ENCODE results near the gene EYS.
"Not testable (repeated sequence)": the region's sequence is repeated elsewhere in the genome, so short reads cannot be mapped to it uniquely, and the experiment has no call there.

EYS gene

DNA sequence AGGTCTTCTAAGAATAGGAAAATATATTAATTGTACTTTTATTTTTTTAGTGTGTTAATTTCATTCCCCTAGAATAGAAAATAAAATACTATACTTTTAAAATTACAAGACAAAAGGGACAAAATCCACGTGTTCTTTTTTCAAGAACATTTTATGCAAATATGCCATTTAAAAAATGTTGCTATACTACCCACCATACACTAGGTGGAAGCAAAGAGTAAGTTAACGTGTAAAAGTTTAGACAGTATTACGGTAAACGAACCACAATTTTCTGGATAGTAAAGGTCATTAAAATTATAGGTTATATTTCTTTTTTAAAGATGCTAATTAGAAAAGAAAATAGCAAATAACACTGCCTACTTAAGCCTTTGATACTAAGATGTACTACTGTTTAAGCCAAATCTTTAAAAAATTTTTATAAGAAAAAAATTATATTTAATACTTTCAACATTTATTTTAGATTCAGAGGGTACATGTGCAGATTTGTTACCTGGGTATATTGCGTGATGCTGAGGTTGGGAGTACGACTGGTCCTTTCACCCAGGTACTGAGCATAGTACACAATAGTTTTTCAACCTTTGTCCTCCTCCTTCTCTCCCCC, 1783.8 kb downstream of the EYS start:
- ATAC-seq (replicated peaks; ENCODE audit: extremely low read depth, poor library complexity, severe bottlenecking) = no peak
- no peaks in the 10 kb centered on the region for H3K4me1 Mint-ChIP-seq
- no peak for DNase-seq (ENCODE audit: low spot score in 2 of 2)

GRCh38 chr6:63919556-63920110, 1787.4 kb downstream of the EYS start:
- Mint-ChIP-seq H3K27me3 (no peaks in the 10 kb centered on the region), H3K4me3 (no peak overlapping the region), H3K4me1 (no peaks in the 10 kb centered on the region), H3K27ac (ENCODE audit: low read depth) (no peak overlapping the region), H3K9me3 (no peaks in the 10 kb centered on the region), H3K36me3 (ENCODE audit: insufficient read depth) (no peaks in the 10 kb centered on the region)
- DNase-seq (ENCODE audit: low spot score in 2 of 2) (no peak), ATAC-seq (replicated peaks; ENCODE audit: extremely low read depth, poor library complexity, severe bottlenecking) (no peak)

More for the DNA sequence above, 1783.8 kb downstream of the EYS start:
- Mint-ChIP-seq H3K27me3 (no peaks in the 10 kb centered on the region), H3K9me3 (no peaks in the 10 kb centered on the region), H3K27ac (ENCODE audit: low read depth) (no peak overlapping the region), H3K36me3 (ENCODE audit: insufficient read depth) (no peaks in the 10 kb centered on the region), H3K4me3 (no peak overlapping the region)

DNA sequence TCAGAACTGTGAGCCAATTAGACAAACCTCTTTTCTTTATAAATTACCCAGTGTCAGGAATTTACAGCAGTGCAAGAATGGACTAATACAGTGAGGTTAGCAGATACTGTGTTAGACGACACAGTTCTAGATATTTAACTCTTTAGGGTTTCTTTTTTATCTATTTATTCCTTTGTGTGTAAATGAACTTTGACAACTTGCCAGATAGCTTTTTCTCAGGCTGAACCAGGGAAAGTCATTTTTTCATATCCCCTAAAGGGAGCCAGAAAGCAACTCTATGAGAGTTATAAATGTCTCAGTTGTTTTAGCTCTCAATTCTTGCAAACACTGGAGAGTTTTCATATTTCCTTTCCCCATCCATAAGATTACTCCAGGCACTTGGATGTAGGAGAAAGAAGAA, 1794.1 kb downstream of the EYS start:
- DNase-seq (ENCODE audit: low spot score in 2 of 2) (no peak), ATAC-seq (replicated peaks; ENCODE audit: extremely low read depth, poor library complexity, severe bottlenecking) (no peak)
- H3K9me3 Mint-ChIP-seq = no peaks in the 10 kb centered on the region
- H3K27ac Mint-ChIP-seq (ENCODE audit: low read depth) = no peak overlapping the region
- H3K27me3 Mint-ChIP-seq = no peaks in the 10 kb centered on the region
- no peak overlapping the region for H3K4me3 Mint-ChIP-seq
- H3K4me1 Mint-ChIP-seq = no peaks in the 10 kb centered on the region
- no peaks in the 10 kb centered on the region for H3K36me3 Mint-ChIP-seq (ENCODE audit: insufficient read depth)

- no peaks in the 10 kb centered on the region for H3K9me3 Mint-ChIP-seq
- H3K36me3 Mint-ChIP-seq (ENCODE audit: insufficient read depth) = no peaks in the 10 kb centered on the region
- H3K4me3 Mint-ChIP-seq = no peak overlapping the region
- DNase-seq (ENCODE audit: low spot score in 2 of 2) (no peak), ATAC-seq (replicated peaks; ENCODE audit: extremely low read depth, poor library complexity, severe bottlenecking) (no peak)
- H3K27me3 Mint-ChIP-seq = no peaks in the 10 kb centered on the region
- no peaks in the 10 kb centered on the region for H3K4me1 Mint-ChIP-seq
- H3K27ac Mint-ChIP-seq (ENCODE audit: low read depth) = no peak overlapping the region
These were observed 1796.0 kb downstream of the EYS start for GRCh38 chr6:63910863-63911551.

- Mint-ChIP-seq H3K36me3 (ENCODE audit: insufficient read depth) (peaks cover 2% of the 10 kb centered on the region), H3K4me1 (no peaks in the 10 kb centered on the region), H3K9me3 (no peaks in the 10 kb centered on the region), H3K27me3 (no peaks in the 10 kb centered on the region), H3K4me3 (no peak overlapping the region), H3K27ac (ENCODE audit: low read depth) (no peak overlapping the region)
- no peak for DNase-seq (ENCODE audit: low spot score in 2 of 2)
- no peak for ATAC-seq (replicated peaks; ENCODE audit: extremely low read depth, poor library complexity, severe bottlenecking)
These were observed 1802.3 kb downstream of the EYS start for GRCh38 chr6:63904650-63905248.

DNA sequence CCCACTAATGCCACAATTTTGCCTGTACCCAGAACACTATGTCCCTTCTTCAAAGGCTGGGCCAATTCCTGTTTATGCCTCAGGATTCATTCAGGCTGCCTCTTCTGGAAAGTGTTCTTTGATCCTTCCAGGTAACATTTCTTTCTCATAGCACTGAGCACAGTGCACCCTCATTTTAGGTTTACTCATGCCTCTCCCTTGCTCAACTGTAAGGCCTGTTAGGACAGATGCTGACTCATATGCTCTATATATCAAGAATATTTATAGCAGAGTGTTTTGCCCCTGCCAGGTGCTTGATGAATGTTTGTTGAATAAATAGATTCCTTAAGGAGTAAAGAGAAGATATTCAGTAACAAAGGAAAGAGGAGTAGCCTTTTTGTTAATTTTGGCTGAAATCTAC, 1807.5 kb downstream of the EYS start:
- H3K27me3 Mint-ChIP-seq = no peaks in the 10 kb centered on the region
- no peak overlapping the region for H3K4me3 Mint-ChIP-seq
- peaks cover 2% of the 10 kb centered on the region for H3K36me3 Mint-ChIP-seq (ENCODE audit: insufficient read depth)
- H3K4me1 Mint-ChIP-seq = no peaks in the 10 kb centered on the region
- no peak for DNase-seq (ENCODE audit: low spot score in 2 of 2)
- no peak overlapping the region for H3K27ac Mint-ChIP-seq (ENCODE audit: low read depth)
- peaks cover 7% of the 10 kb centered on the region for H3K9me3 Mint-ChIP-seq
- ATAC-seq (replicated peaks; ENCODE audit: extremely low read depth, poor library complexity, severe bottlenecking) = no peak

DNA sequence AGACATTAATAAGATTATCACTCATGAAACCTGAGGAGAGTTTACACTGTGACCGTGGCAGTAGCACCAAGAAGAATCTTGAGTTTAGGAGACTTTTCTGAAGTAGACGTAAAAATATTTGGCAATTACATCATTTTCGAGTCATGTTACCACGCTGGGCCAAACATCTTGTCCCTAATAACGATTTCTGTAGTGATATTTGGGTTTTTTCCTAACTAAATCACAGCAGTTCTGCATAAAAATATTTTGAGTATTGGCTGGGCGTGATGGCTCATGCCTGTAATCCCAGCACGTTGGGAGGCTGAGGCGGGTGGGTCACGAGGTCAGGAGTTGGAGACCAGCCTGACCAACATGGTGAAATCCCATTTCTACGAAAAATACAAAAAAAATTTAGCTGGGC, 1809.1 kb downstream of the EYS start:
- no peak for DNase-seq (ENCODE audit: low spot score in 2 of 2)
- Mint-ChIP-seq H3K4me1 (no peaks in the 10 kb centered on the region), H3K9me3 (peaks cover 13% of the 10 kb centered on the region), H3K36me3 (ENCODE audit: insufficient read depth) (peaks cover 2% of the 10 kb centered on the region), H3K27me3 (no peaks in the 10 kb centered on the region), H3K4me3 (no peak overlapping the region), H3K27ac (ENCODE audit: low read depth) (no peak overlapping the region)
- no peak for ATAC-seq (replicated peaks; ENCODE audit: extremely low read depth, poor library complexity, severe bottlenecking)

GRCh38 chr6:63897459-63897858, 1809.6 kb downstream of the EYS start:
- Mint-ChIP-seq H3K27me3 (no peaks in the 10 kb centered on the region), H3K36me3 (ENCODE audit: insufficient read depth) (peaks cover 2% of the 10 kb centered on the region), H3K4me3 (no peak overlapping the region), H3K4me1 (no peaks in the 10 kb centered on the region), H3K27ac (ENCODE audit: low read depth) (no peak overlapping the region), H3K9me3 (peaks cover 13% of the 10 kb centered on the region)
- DNase-seq (ENCODE audit: low spot score in 2 of 2) (no peak), ATAC-seq (replicated peaks; ENCODE audit: extremely low read depth, poor library complexity, severe bottlenecking) (no peak)

DNA sequence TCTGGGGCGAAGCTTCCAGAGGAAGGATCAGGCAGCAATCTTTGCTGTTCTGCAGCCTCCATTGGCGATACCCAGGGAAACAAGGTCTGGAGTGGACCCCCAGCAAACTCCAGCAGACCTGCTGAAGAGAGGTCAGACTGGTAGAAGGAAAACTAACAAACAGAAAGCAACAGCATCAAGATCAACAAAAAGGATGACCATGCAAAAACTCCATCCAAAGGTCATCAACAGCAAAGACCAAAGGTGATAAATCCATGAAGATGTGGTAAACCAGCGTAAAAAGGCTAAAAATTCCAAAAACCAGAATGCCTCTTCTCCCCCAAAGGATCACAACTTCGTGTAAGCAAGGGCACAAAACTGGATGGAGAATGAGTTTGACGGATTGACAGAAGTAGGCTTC, 1818.6 kb downstream of the EYS start:
- DNase-seq (ENCODE audit: low spot score in 2 of 2) (no peak), ATAC-seq (replicated peaks; ENCODE audit: extremely low read depth, poor library complexity, severe bottlenecking) (no peak)
- no peaks in the 10 kb centered on the region for H3K4me1 Mint-ChIP-seq
- peaks cover 19% of the 10 kb centered on the region for H3K9me3 Mint-ChIP-seq
- H3K27me3 Mint-ChIP-seq = no peaks in the 10 kb centered on the region
- H3K4me3 Mint-ChIP-seq = no peak overlapping the region
- no peak overlapping the region for H3K27ac Mint-ChIP-seq (ENCODE audit: low read depth)
- H3K36me3 Mint-ChIP-seq (ENCODE audit: insufficient read depth) = no peaks in the 10 kb centered on the region

DNA sequence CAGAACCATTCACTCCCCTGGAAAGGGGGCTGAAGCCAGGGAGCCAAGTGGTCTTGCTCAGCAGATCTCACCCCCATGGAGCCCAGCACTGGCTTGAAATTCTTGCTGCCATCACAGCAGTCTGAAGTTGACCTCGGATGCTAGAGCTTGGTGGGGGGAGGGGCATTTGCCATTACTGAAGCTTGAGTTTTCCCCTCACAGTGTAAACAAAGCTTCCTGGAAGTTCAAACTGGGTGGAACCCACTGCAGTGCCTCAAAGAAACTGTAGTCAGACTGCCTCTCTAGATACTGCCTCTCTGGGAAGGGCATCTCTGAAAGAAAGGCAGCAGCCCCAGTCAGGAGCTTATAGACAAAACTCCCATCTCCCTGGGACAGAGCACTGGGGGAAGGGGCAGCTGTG, 1819.2 kb downstream of the EYS start:
- not testable (repeated sequence) for H3K27ac Mint-ChIP-seq (ENCODE audit: low read depth); H3K27me3 Mint-ChIP-seq; H3K4me1 Mint-ChIP-seq; H3K36me3 Mint-ChIP-seq (ENCODE audit: insufficient read depth); ATAC-seq (replicated peaks; ENCODE audit: extremely low read depth, poor library complexity, severe bottlenecking); H3K4me3 Mint-ChIP-seq; DNase-seq (ENCODE audit: low spot score in 2 of 2)
- peaks cover 19% of the 10 kb centered on the region for H3K9me3 Mint-ChIP-seq

DNA sequence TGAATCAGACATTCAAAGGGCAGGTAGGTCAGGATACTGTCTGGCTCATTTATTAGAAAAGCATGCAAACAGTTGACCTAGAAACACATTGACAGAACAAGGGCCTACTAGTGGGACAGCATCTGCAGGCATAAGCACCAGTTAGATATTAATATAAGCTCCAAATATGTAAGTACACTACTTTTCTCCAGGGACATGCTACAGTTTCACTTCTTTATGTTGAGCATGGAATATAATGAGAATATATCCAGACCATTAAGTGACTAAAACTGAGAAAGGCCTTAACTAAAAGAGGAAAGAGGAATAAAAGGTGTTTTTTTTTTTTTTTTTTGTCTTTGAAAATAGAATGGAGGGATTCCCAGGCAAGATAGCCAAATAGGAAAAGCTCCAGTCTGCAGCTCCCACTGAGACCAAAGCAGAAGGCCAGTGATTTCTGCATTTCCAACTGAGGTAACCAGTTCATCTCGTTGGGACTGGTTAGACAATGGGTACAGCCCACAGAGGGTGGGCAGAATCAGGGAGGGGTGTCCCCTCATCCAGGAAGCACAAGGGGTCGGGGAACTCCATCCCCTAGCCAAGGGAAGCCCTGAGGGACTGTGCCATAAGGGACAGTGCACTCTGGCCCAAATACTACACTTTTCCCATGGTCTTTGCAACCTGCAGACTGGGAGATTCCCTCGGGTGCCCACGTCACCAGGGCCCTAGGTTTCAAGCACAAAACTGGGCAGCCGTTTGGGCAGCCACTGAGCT, 1819.8 kb downstream of the EYS start:
- H3K9me3 Mint-ChIP-seq = peaks cover 19% of the 10 kb centered on the region
- DNase-seq (ENCODE audit: low spot score in 2 of 2) (no peak), ATAC-seq (replicated peaks; ENCODE audit: extremely low read depth, poor library complexity, severe bottlenecking) (no peak)
- no peaks in the 10 kb centered on the region for H3K27me3 Mint-ChIP-seq
- H3K27ac Mint-ChIP-seq (ENCODE audit: low read depth) = no peak overlapping the region
- H3K4me3 Mint-ChIP-seq = no peak overlapping the region
- no peaks in the 10 kb centered on the region for H3K4me1 Mint-ChIP-seq
- no peaks in the 10 kb centered on the region for H3K36me3 Mint-ChIP-seq (ENCODE audit: insufficient read depth)

- peaks cover 19% of the 10 kb centered on the region for H3K9me3 Mint-ChIP-seq
- ATAC-seq (replicated peaks; ENCODE audit: extremely low read depth, poor library complexity, severe bottlenecking) (no peak), DNase-seq (ENCODE audit: low spot score in 2 of 2) (no peak)
- no peak overlapping the region for H3K27ac Mint-ChIP-seq (ENCODE audit: low read depth)
- H3K4me3 Mint-ChIP-seq = no peak overlapping the region
- H3K4me1 Mint-ChIP-seq = no peaks in the 10 kb centered on the region
- no peaks in the 10 kb centered on the region for H3K36me3 Mint-ChIP-seq (ENCODE audit: insufficient read depth)
- no peaks in the 10 kb centered on the region for H3K27me3 Mint-ChIP-seq
These were observed 1820.7 kb downstream of the EYS start for GRCh38 chr6:63886341-63886740.
